Midbrain (tissue), 1 donor: ENCODE results near the gene EPRS1.
"Not testable (repeated sequence)": the region's sequence is repeated elsewhere in the genome, so short reads cannot be mapped to it uniquely, and the experiment has no call there.

Source experiments
- DNase-seq: peaks from one replicate; lab custom pipeline; 2025; lab: John Stamatoyannopoulos, UW

EPRS1 gene

DNA sequence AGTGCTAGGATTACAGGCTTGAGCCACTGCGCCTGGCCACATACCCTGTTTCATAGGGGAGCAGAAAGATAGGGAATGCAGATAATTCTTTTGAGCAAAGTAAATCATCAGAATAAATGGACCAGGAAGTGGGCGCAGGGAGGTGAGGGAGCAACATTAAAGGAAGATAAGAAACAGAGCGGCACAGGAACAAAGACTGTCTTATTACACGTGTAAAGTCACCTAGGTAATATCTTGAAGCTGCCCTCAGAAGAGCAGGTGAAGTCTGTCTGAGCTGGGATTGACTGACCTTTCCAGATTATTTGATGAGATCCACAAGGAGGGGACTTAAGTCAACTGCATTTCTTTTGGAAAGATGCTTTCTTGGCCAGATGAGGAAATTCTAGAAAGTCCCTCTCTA is 7.7 kb downstream of the EPRS1 start:
- no peak for DNase-seq

GRCh38 chr1:220037810-220038209 is 8.5 kb downstream of the EPRS1 start:
- DNase-seq: not testable (repeated sequence)

DNA sequence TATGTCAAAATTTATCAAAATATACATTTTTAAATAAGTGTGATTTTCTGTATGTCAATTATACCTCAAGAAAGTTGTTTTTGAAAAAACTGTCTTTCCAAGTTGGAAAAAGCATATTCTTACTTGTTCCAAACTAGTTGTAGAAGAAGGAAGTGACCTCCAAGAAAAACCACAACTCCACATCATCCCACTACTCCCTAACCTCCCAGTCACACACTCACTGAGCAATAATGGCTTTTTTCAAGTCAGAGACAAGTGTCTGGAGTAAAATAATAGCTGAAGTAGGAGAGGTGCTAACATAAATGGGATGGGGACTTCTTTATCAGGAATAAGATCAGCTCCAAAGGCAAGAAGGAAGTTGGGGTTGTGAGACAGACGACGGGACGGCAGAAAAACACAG is 13.4 kb downstream of the EPRS1 start:
- no peak for DNase-seq

GRCh38 chr1:220031287-220031686 is 15.0 kb downstream of the EPRS1 start:
- no peak for DNase-seq

GRCh38 chr1:220028346-220028895 is 17.9 kb downstream of the EPRS1 start:
- DNase-seq: no peak

- DNase-seq: no peak
Measured at GRCh38 chr1:220019071-220019470, 27.2 kb downstream of the EPRS1 start.

GRCh38 chr1:220013497-220013896 is 32.8 kb downstream of the EPRS1 start:
- DNase-seq: no peak

DNA sequence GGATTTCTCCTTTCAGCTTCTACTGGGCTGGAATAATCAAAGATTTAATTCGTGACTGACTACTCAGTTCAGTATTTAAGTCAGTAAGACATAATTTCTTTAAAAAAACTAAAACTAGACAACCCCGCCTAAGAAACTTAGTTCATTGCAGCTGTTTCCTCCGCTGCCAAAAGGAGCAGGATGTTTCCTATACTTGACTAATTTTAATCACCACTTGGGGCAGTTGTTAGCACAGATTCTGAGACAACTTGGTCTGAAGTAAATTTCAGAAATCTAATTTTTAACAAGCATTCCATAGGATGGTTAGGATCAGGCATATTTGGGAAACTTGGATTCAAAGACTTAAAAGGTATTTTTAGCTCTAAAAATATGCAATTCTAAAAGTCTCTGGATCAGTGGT is 34.0 kb downstream of the EPRS1 start:
- DNase-seq: no peak

DNA sequence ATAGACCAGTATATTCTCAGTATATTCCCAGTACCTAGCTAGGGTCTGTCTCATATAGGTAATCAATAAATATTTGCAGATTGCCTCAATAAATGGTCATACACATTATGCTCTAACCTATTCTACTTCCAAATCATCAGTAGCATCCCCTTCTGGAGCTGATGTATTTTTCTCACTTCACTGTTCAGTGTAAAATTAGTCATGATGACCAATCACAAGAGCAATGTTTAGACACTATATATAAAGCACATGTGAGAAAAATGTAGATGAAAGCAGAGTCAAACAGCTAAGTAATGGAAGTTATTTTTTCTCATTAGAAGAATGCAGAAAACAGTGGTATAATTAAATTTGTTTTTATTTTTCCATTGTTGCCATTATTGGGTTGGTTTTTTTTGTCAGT is 34.7 kb downstream of the EPRS1 start:
- DNase-seq: no peak

DNA sequence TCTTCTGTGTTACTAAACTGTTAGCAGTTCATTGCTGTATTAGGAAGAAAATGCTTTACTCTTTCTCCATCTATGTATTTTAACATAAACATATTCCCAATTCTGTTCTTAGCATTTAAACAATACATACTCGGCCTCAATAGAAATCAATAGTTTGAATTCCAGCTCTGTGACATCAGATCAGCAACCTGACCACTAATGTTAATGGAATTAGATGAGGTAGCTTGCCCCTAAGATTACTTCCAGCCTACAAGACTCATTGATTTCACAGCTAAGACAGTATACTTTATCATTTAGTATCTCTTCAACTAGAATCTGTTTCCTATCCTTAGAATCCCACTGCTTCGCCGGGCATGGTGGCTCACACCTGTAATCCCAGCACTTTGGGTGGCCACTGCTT is 38.9 kb downstream of the EPRS1 start:
- no peak for DNase-seq

- DNase-seq: no peak
Measured at GRCh38 chr1:220005489-220005888, 40.8 kb downstream of the EPRS1 start.

- DNase-seq: no peak
Measured at GRCh38 chr1:220003610-220004299, 42.5 kb downstream of the EPRS1 start.

- DNase-seq: no peak
Measured at GRCh38 chr1:220003015-220003414, 43.3 kb downstream of the EPRS1 start.

GRCh38 chr1:220001095-220001501 is 45.2 kb downstream of the EPRS1 start:
- no peak for DNase-seq

- no peak for DNase-seq
Measured at GRCh38 chr1:219999821-220000220, 46.5 kb downstream of the EPRS1 start.
